ENCODE measurements around the gene IL17B. TPM values are rescaled to one million over a fixed set of nuclear protein-coding genes. Genes with fewer than 3 reads are reported as not detected.
A peak's percentile ranks its signal among the peaks of the same experiment; 100 is the strongest.

IL17B gene
- total RNA-seq, 1 experiment from 2014 or later, result not detected

- no peak for DNase-seq (ENCODE audit: low read depth)
- in situ Hi-C loops (cut with HindIII; ENCODE audit: low pct_unique_long_range_greater_than_20kb, low sequenced_read_pairs), result no loop called here
Observed at GRCh38 chr5:149367972-149368645, 11.0 kb downstream of the IL17B start.

- DNase-seq (ENCODE audit: low read depth), result peak; percentile 47
- in situ Hi-C loops (cut with HindIII; ENCODE audit: low pct_unique_long_range_greater_than_20kb, low sequenced_read_pairs), result no loop called here
Observed at GRCh38 chr5:149367249-149367971, 11.7 kb downstream of the IL17B start.

- in situ Hi-C loops (cut with HindIII; ENCODE audit: low pct_unique_long_range_greater_than_20kb, low sequenced_read_pairs), result no loop called here
- no peak for DNase-seq (ENCODE audit: low read depth)
Observed at GRCh38 chr5:149366169-149366729, 12.8 kb downstream of the IL17B start.

- in situ Hi-C loops (cut with HindIII; ENCODE audit: low pct_unique_long_range_greater_than_20kb, low sequenced_read_pairs), result no loop called here
- no peak for DNase-seq (ENCODE audit: low read depth)
Observed at GRCh38 chr5:149365418-149365817, 13.7 kb downstream of the IL17B start.

- in situ Hi-C loops (cut with HindIII; ENCODE audit: low pct_unique_long_range_greater_than_20kb, low sequenced_read_pairs), result no loop called here
- DNase-seq (ENCODE audit: low read depth), result no peak
Observed at GRCh38 chr5:149364719-149365118, 14.4 kb downstream of the IL17B start.

- in situ Hi-C loops (cut with HindIII; ENCODE audit: low pct_unique_long_range_greater_than_20kb, low sequenced_read_pairs), result no loop called here
- no peak for DNase-seq (ENCODE audit: low read depth)
Observed at GRCh38 chr5:149363936-149364335, 15.2 kb downstream of the IL17B start.

- in situ Hi-C loops (cut with HindIII; ENCODE audit: low pct_unique_long_range_greater_than_20kb, low sequenced_read_pairs), result no loop called here
- DNase-seq (ENCODE audit: low read depth), result no peak
Observed at GRCh38 chr5:149363358-149363757, 15.7 kb downstream of the IL17B start.

- in situ Hi-C loops (cut with HindIII; ENCODE audit: low pct_unique_long_range_greater_than_20kb, low sequenced_read_pairs), result no loop called here
- no peak for DNase-seq (ENCODE audit: low read depth)
Observed at GRCh38 chr5:149362541-149362940, 16.6 kb downstream of the IL17B start.

- in situ Hi-C loops (cut with HindIII; ENCODE audit: low pct_unique_long_range_greater_than_20kb, low sequenced_read_pairs), result no loop called here
- DNase-seq (ENCODE audit: low read depth), result no peak
Observed at GRCh38 chr5:149360272-149360671, 18.8 kb downstream of the IL17B start.

GRCh38 chr5:149358868-149359495 is 20.1 kb downstream of the IL17B start:
- in situ Hi-C loops (cut with HindIII; ENCODE audit: low pct_unique_long_range_greater_than_20kb, low sequenced_read_pairs), result no loop called here
- DNase-seq (ENCODE audit: low read depth), result no peak

GRCh38 chr5:149358294-149358651 is 20.8 kb downstream of the IL17B start:
- DNase-seq (ENCODE audit: low read depth), result no peak
- in situ Hi-C loops (cut with HindIII; ENCODE audit: low pct_unique_long_range_greater_than_20kb, low sequenced_read_pairs), result no loop called here

GRCh38 chr5:149357370-149358293 is 21.5 kb downstream of the IL17B start, which contains the start of gene PCYOX1L:
PCYOX1L (plus strand) TSS chr5:149358046; CDS start chr5:149358069, 23 bp downstream.
- peak; percentile 92 for DNase-seq (ENCODE audit: low read depth)
- in situ Hi-C loops (cut with HindIII; ENCODE audit: low pct_unique_long_range_greater_than_20kb, low sequenced_read_pairs), result no loop called here

- DNase-seq (ENCODE audit: low read depth), result no peak
- in situ Hi-C loops (cut with HindIII; ENCODE audit: low pct_unique_long_range_greater_than_20kb, low sequenced_read_pairs), result no loop called here
Observed at GRCh38 chr5:149356391-149356790, 22.7 kb downstream of the IL17B start.

- DNase-seq (ENCODE audit: low read depth), result no peak
- in situ Hi-C loops (cut with HindIII; ENCODE audit: low pct_unique_long_range_greater_than_20kb, low sequenced_read_pairs), result no loop called here
Observed at GRCh38 chr5:149355688-149356087, 23.4 kb downstream of the IL17B start.

- no peak for DNase-seq (ENCODE audit: low read depth)
- in situ Hi-C loops (cut with HindIII; ENCODE audit: low pct_unique_long_range_greater_than_20kb, low sequenced_read_pairs), result no loop called here
Observed at GRCh38 chr5:149353911-149354310, 25.2 kb downstream of the IL17B start.

- in situ Hi-C loops (cut with HindIII; ENCODE audit: low pct_unique_long_range_greater_than_20kb, low sequenced_read_pairs), result no loop called here
- no peak for DNase-seq (ENCODE audit: low read depth)
Observed at GRCh38 chr5:149352169-149352568, 26.9 kb downstream of the IL17B start.

- in situ Hi-C loops (cut with HindIII; ENCODE audit: low pct_unique_long_range_greater_than_20kb, low sequenced_read_pairs), result no loop called here
- DNase-seq (ENCODE audit: low read depth), result no peak
Observed at GRCh38 chr5:149349382-149349781, 29.7 kb downstream of the IL17B start.

- DNase-seq (ENCODE audit: low read depth), result no peak
- in situ Hi-C loops (cut with HindIII; ENCODE audit: low pct_unique_long_range_greater_than_20kb, low sequenced_read_pairs), result no loop called here
Observed at GRCh38 chr5:149348518-149348917, 30.6 kb downstream of the IL17B start.
